HEK293 (cell line): ENCODE data around the gene INPPL1.

Experiments
- CTCF ChIA-PET: fragments of 350-600 bp; formaldehyde crosslinking; extraction: SDS; loops from one replicate; lab custom pipeline; 2021; ENCODE audit warnings: antibody characterized with exemption; lab: Yijun Ruan, JAX
- POLR2A ChIA-PET: fragments of 300-600 bp; formaldehyde crosslinking; extraction: SDS; loops from one replicate; lab custom pipeline; 2020; ENCODE audit warnings: antibody characterized with exemption, inconsistent platforms; lab: Yijun Ruan, JAX
- H3K27ac ChIP-seq: fragments of 200-500 bp; sonication (Bioruptor generic); 2 replicates; pipeline ENCODE4 v1.5.1; 2014; ENCODE audit warnings: low read depth, low read length, control low read depth, inconsistent platforms; ENCODE audit errors: extremely low read depth
- H3K36me3 ChIP-seq, 2 experiments: fragments of 200-500 bp in 1 of 2; sonication (Bioruptor generic) in 1 of 2; 1 replicate in 1 of 2; 2 replicates in 1 of 2; pipeline ENCODE4 v1.5.1; 2014 to 2017; ENCODE audit warnings: inconsistent platforms in 2 of 2, low read length in 2 of 2; ENCODE audit not compliant: control insufficient read depth in 2 of 2, insufficient read depth in 1 of 2
- H3K4me1 ChIP-seq: fragments of 200-500 bp; sonication (Bioruptor generic); 2 replicates; pipeline ENCODE4 v1.5.1; 2014; ENCODE audit warnings: mild to moderate bottlenecking, low read length, inconsistent platforms; ENCODE audit not compliant: control insufficient read depth, insufficient read depth
- H3K4me3 ChIP-seq: 2 replicates; pipeline ENCODE4 v1.5.1; 2011; ENCODE audit warnings: low read depth, mild to moderate bottlenecking, control low read depth, low read length, moderate library complexity
- H3K9me3 ChIP-seq: fragments of 200-500 bp; sonication (Bioruptor generic); 2 replicates; pipeline ENCODE4 v1.5.1; 2014; ENCODE audit warnings: low read depth, low read length, inconsistent platforms; ENCODE audit not compliant: control insufficient read depth, insufficient read depth
- EGR2 ChIP-seq: fragments of 450-650 bp; formaldehyde crosslinking; IDR thresholded peaks from 2 replicates; pipeline ENCODE4 v1.5.1; 2016; ENCODE audit warnings: low read depth, missing biosample characterization, missing genetic modification characterization
- KLF8 ChIP-seq: fragments of 450-650 bp; formaldehyde crosslinking; IDR thresholded peaks from 2 replicates; pipeline ENCODE4 v1.5.1; 2016; ENCODE audit warnings: missing biosample characterization, missing genetic modification characterization
- REPIN1 ChIP-seq: fragments of 450-650 bp; formaldehyde crosslinking; IDR thresholded peaks from 2 replicates; pipeline ENCODE4 v1.5.1; 2017; ENCODE audit warnings: missing biosample characterization, missing genetic modification characterization, low read depth
- YY1 ChIP-seq: fragments of 450-650 bp; formaldehyde crosslinking; IDR thresholded peaks from 2 replicates; pipeline ENCODE4 v1.5.1; 2018; ENCODE audit warnings: missing biosample characterization, missing genetic modification characterization
- ZFHX2 ChIP-seq: fragments of 450-650 bp; formaldehyde crosslinking; conservative IDR thresholded peaks from 2 replicates; pipeline ENCODE4 v1.5.1; 2016; ENCODE audit warnings: missing biosample characterization, missing genetic modification characterization
- ZNF112 ChIP-seq: fragments of 450-650 bp; formaldehyde crosslinking; IDR thresholded peaks from 2 replicates; pipeline ENCODE4 v1.5.0; 2017; ENCODE audit warnings: missing biosample characterization, missing genetic modification characterization
- ZNF155 ChIP-seq: fragments of 450-650 bp; formaldehyde crosslinking; IDR thresholded peaks from 2 replicates; pipeline ENCODE4 v1.5.1; 2016; ENCODE audit warnings: missing biosample characterization, missing genetic modification characterization
- ZNF157 ChIP-seq: fragments of 450-650 bp; formaldehyde crosslinking; IDR thresholded peaks from 2 replicates; pipeline ENCODE4 v1.5.1; 2016; ENCODE audit warnings: missing biosample characterization, missing genetic modification characterization
- ZNF174 ChIP-seq: fragments of 450-650 bp; formaldehyde crosslinking; IDR thresholded peaks from 2 replicates; pipeline ENCODE4 v1.5.0; 2017; ENCODE audit warnings: missing biosample characterization, mild to moderate bottlenecking, missing genetic modification characterization
- ZNF2 ChIP-seq: fragments of 450-650 bp; formaldehyde crosslinking; IDR thresholded peaks from 2 replicates; pipeline ENCODE4 v1.5.1; 2016; ENCODE audit warnings: missing biosample characterization, missing genetic modification characterization
- ZNF350 ChIP-seq: fragments of 450-650 bp; formaldehyde crosslinking; IDR thresholded peaks from 2 replicates; pipeline ENCODE4 v1.5.0; 2017; ENCODE audit warnings: missing biosample characterization, mild to moderate bottlenecking, missing genetic modification characterization
- ZNF48 ChIP-seq: fragments of 450-650 bp; formaldehyde crosslinking; IDR thresholded peaks from 2 replicates; pipeline ENCODE4 v1.5.1; 2016; ENCODE audit warnings: missing biosample characterization, missing genetic modification characterization
- ZNF548 ChIP-seq: fragments of 450-650 bp; formaldehyde crosslinking; IDR thresholded peaks from 2 replicates; pipeline ENCODE4 v1.5.1; 2016; ENCODE audit warnings: missing biosample characterization, missing genetic modification characterization
- ZNF571 ChIP-seq: fragments of 450-650 bp; formaldehyde crosslinking; IDR thresholded peaks from 2 replicates; pipeline ENCODE4 v1.5.0; 2017; ENCODE audit warnings: missing biosample characterization, missing genetic modification characterization
- ZNF664 ChIP-seq: fragments of 450-650 bp; formaldehyde crosslinking; IDR thresholded peaks from 2 replicates; pipeline ENCODE4 v1.5.1; 2016; ENCODE audit warnings: missing biosample characterization, missing genetic modification characterization
- ZNF777 ChIP-seq: fragments of 450-650 bp; formaldehyde crosslinking; IDR thresholded peaks from 2 replicates; pipeline ENCODE4 v1.5.1; 2017; ENCODE audit warnings: missing biosample characterization, missing genetic modification characterization, borderline replicate concordance
- ZNF791 ChIP-seq: fragments of 450-650 bp; formaldehyde crosslinking; IDR thresholded peaks from 2 replicates; pipeline ENCODE4 v1.5.1; 2016; ENCODE audit warnings: missing biosample characterization, missing genetic modification characterization
- TF ChIP-seq, protein P1 (sequence below): fragments of 450-650 bp; formaldehyde crosslinking; IDR thresholded peaks from 2 replicates; pipeline ENCODE4 v1.5.1; 2016; ENCODE audit warnings: missing biosample characterization, missing genetic modification characterization, borderline replicate concordance
- TF ChIP-seq, protein P2 (sequence below): fragments of 450-650 bp; IDR thresholded peaks from 2 replicates; pipeline ENCODE4 v1.5.1; 2018; ENCODE audit warnings: missing biosample characterization, missing genetic modification characterization
- TF ChIP-seq, protein P3 (sequence below): fragments of 450-650 bp; formaldehyde crosslinking; IDR thresholded peaks from 2 replicates; pipeline ENCODE4 v1.5.0; 2017; ENCODE audit warnings: missing biosample characterization, missing genetic modification characterization, borderline replicate concordance

The INPPL1 gene

DNA sequence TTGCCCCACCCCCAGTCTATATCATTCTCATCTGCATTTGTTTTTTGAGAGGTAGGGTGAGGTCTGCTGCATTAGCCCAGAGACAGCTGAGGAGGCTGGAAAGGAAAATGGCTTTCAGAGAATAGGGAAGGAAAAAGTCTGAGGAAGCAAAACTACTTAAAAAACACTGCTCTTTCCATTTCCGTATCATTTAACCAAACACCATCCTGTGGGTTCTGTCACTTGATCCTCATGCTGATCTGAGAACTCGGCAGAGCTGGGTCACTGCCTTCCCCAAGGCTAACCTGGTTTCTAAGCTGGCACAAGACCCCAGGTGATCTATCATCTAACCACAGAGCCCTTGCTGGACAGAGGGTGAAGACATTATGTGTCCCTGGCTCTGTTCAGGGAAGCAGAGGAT lies 6.7 kb upstream of the INPPL1 start (continued):
- TF ChIP-seq, protein P1, sequence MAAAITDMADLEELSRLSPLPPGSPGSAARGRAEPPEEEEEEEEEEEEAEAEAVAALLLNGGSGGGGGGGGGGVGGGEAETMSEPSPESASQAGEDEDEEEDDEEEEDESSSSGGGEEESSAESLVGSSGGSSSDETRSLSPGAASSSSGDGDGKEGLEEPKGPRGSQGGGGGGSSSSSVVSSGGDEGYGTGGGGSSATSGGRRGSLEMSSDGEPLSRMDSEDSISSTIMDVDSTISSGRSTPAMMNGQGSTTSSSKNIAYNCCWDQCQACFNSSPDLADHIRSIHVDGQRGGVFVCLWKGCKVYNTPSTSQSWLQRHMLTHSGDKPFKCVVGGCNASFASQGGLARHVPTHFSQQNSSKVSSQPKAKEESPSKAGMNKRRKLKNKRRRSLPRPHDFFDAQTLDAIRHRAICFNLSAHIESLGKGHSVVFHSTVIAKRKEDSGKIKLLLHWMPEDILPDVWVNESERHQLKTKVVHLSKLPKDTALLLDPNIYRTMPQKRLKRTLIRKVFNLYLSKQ (tag by site-specific recombination) = no peak
- TF ChIP-seq REPIN1 = no peak
- TF ChIP-seq, all 188 proteins: peak for 0

DNA sequence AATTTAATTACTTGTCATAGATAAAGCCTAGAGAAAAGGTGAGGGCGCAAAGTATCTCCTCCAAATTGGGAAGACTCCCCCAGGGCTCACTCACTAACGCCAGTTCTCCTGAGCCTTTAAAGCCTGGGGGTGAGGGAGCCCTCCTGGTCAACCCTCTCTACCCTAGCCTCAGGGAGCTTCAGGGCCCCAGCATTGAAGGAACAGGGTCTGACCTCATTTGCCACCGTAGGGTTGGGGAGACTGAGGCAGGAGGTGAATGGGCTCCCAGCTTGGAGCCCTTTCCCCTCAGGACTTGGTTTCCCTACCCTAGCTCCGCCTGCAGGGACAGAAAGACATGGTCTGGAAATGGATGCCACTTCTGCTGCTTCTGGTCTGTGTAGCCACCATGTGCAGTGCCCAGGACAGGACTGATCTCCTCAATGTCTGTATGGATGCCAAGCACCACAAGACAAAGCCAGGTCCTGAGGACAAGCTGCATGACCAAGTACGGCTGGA lies 6.3 kb upstream of the INPPL1 start:
- Histone ChIP-seq H3K4me3 (no peak overlapping the region), H3K36me3 (no peaks in the 10 kb centered on the region), H3K4me1 (peaks cover 3% of the 10 kb centered on the region; the same call in 1 of the 2 replicates), H3K27ac (no peak overlapping the region), H3K9me3 (no peaks in the 10 kb centered on the region)
- POLR2A ChIA-PET = no interaction called here
- CTCF ChIA-PET = interaction anchor here (1.5 to 1.7 kb wide), 2 partner anchors 35 to 75 kb away, joined by 4 to 6 read pairs; no protein-coding TSS in a partner anchor
- TF ChIP-seq, protein P2, sequence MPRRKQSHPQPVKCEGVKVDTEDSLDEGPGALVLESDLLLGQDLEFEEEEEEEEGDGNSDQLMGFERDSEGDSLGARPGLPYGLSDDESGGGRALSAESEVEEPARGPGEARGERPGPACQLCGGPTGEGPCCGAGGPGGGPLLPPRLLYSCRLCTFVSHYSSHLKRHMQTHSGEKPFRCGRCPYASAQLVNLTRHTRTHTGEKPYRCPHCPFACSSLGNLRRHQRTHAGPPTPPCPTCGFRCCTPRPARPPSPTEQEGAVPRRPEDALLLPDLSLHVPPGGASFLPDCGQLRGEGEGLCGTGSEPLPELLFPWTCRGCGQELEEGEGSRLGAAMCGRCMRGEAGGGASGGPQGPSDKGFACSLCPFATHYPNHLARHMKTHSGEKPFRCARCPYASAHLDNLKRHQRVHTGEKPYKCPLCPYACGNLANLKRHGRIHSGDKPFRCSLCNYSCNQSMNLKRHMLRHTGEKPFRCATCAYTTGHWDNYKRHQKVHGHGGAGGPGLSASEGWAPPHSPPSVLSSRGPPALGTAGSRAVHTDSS (tag by site-specific recombination) = no peak
- TF ChIP-seq KLF8 (tag by site-specific recombination) (no peak), ZNF571 (no peak), ZNF155 (tag by site-specific recombination) (no peak), ZNF350 (no peak), ZNF548 (tag by site-specific recombination) (no peak), ZNF157 (no peak), ZNF112 (no peak), ZNF48 (tag by site-specific recombination) (no peak), YY1 (tag by site-specific recombination) (no peak), ZNF174 (tag by site-specific recombination) (no peak), ZNF664 (tag by site-specific recombination) (no peak), REPIN1 (no peak), ZNF777 (tag by site-specific recombination) (no peak), ZNF791 (no peak)
- TF ChIP-seq, protein P3, sequence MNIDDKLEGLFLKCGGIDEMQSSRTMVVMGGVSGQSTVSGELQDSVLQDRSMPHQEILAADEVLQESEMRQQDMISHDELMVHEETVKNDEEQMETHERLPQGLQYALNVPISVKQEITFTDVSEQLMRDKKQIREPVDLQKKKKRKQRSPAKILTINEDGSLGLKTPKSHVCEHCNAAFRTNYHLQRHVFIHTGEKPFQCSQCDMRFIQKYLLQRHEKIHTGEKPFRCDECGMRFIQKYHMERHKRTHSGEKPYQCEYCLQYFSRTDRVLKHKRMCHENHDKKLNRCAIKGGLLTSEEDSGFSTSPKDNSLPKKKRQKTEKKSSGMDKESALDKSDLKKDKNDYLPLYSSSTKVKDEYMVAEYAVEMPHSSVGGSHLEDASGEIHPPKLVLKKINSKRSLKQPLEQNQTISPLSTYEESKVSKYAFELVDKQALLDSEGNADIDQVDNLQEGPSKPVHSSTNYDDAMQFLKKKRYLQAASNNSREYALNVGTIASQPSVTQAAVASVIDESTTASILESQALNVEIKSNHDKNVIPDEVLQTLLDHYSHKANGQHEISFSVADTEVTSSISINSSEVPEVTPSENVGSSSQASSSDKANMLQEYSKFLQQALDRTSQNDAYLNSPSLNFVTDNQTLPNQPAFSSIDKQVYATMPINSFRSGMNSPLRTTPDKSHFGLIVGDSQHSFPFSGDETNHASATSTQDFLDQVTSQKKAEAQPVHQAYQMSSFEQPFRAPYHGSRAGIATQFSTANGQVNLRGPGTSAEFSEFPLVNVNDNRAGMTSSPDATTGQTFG (tag by site-specific recombination) = no peak

DNA sequence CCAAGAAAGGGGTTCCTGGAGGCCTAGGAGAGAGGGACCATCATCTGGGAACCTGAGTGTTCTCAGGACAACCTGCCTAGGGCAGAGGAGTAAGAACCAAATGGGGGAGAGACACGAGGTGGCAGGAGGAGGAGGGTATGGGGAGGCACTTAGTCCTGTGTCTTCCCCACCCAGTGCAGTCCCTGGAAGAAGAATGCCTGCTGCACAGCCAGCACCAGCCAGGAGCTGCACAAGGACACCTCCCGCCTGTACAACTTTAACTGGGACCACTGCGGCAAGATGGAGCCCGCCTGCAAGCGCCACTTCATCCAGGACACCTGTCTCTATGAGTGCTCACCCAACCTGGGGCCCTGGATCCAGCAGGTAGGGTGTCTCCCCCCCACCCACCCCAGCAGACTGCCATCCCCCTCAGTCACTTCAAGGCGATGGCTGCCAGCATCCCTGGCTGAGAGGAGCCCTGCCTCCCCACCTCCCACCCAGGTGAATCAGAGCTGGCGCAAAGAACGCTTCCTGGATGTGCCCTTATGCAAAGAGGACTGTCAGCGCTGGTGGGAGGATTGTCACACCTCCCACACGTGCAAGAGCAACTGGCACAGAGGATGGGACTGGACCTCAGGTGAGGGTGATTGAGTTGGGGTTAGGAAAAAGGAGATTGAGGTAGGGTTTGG lies 3.7 kb upstream of the INPPL1 start:
- no peak overlapping the region for H3K27ac ChIP-seq
- TF ChIP-seq ZNF2 (tag by site-specific recombination) = no peak
- peak; percentile 23; the same call in 1 of the 2 replicates for TF ChIP-seq ZFHX2 (tag by site-specific recombination)
- TF ChIP-seq EGR2 (tag by site-specific recombination) = 0 out of 2 replicates have a peak, but pooled peaks have one; percentile 18
- ChIA-PET CTCF (interaction anchor here (0.6 to 1.0 kb wide), 2 partner anchors 77 to 193 kb away, joined by 3 read pairs; no protein-coding TSS in a partner anchor), POLR2A (no interaction called here)
- no peak overlapping the region for H3K4me3 ChIP-seq
- H3K9me3 ChIP-seq = no peaks in the 10 kb centered on the region
- H3K4me1 ChIP-seq = peaks cover 3% of the 10 kb centered on the region; the same call in 1 of the 2 replicates
- peaks cover 0 to 4% of the 10 kb centered on the region in 2 experiments; a peak in 1 of 3 replicates for H3K36me3 ChIP-seq
